SU-DHL-6 (cell line): ENCODE results near the gene SHOX.

Experiments
- EZH2phosphoT487 ChIP-seq: fragments of 200-600 bp; sonication (generic), shearing (Covaris generic); conservative IDR thresholded peaks from 2 replicates; pipeline ENCODE4 v1.6.1; 2018; ENCODE audit warnings: mild to moderate bottlenecking, antibody characterized with exemption, low read length, moderate library complexity, mixed read lengths
- TF ChIP-seq, protein P1 (sequence below): fragments of 200-600 bp; sonication (generic); IDR thresholded peaks from one replicate; pipeline ENCODE4 v1.5.1; 2017; ENCODE audit warnings: antibody characterized with exemption, mild to moderate bottlenecking, low read length, moderate library complexity; ENCODE audit not compliant: insufficient read depth, poor library complexity, severe bottlenecking

DNA sequence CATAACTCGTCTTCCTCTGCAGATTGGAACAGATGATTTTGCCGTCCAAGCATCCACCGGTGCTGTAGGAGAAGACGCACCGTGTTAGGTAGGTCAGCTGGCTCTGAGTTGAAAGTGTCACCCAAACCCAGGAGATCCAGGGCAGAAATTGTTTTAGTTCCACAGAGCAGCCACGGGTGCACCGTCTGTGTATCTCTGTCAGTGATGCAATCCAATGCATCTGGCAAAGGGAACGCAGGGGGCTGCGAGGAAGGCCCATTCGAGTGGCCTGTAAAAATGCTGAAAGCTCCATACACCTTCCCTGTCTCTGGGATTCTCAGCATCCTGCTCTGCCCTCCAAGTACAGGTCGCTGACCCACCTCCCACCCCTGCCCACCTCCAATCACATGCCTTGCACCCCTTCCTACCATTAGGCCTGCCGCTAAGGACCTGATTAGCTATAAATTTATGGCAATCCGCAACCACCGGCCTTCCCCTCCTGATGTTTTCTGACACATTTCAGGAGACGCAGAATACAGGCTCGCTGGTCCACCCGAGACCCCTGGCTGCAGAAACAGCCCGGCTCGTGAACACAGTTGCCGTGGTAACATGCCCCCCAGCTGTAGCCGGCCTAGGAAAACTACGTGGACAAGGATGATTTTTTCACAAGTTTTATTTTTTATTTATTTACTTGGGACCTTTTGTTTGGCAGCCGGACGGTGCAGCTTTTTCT is 39.7 kb upstream of the SHOX start:
- TF ChIP-seq, protein P1, sequence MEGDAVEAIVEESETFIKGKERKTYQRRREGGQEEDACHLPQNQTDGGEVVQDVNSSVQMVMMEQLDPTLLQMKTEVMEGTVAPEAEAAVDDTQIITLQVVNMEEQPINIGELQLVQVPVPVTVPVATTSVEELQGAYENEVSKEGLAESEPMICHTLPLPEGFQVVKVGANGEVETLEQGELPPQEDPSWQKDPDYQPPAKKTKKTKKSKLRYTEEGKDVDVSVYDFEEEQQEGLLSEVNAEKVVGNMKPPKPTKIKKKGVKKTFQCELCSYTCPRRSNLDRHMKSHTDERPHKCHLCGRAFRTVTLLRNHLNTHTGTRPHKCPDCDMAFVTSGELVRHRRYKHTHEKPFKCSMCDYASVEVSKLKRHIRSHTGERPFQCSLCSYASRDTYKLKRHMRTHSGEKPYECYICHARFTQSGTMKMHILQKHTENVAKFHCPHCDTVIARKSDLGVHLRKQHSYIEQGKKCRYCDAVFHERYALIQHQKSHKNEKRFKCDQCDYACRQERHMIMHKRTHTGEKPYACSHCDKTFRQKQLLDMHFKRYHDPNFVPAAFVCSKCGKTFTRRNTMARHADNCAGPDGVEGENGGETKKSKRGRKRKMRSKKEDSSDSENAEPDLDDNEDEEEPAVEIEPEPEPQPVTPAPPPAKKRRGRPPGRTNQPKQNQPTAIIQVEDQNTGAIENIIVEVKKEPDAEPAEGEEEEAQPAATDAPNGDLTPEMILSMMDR, result no peak
- no peak for TF ChIP-seq EZH2phosphoT487
